OCI-LY7 (cell line): ENCODE data around the gene TBC1D1.

Experiments
- CTCF ChIP-seq: fragments of 200-600 bp; sonication (generic); conservative IDR thresholded peaks from 2 replicates; pipeline ENCODE4 v1.5.1; 2014; ENCODE audit warnings: mild to moderate bottlenecking, antibody characterized with exemption, low read length, moderate library complexity, mixed read lengths
- EZH2phosphoT487 ChIP-seq: fragments of 200-600 bp; sonication (generic); IDR thresholded peaks from 2 replicates; pipeline ENCODE4 v1.6.1; 2018; ENCODE audit warnings: low read depth, borderline replicate concordance, mild to moderate bottlenecking, mixed run types, antibody characterized with exemption, low read length, moderate library complexity, mixed read lengths

DNA sequence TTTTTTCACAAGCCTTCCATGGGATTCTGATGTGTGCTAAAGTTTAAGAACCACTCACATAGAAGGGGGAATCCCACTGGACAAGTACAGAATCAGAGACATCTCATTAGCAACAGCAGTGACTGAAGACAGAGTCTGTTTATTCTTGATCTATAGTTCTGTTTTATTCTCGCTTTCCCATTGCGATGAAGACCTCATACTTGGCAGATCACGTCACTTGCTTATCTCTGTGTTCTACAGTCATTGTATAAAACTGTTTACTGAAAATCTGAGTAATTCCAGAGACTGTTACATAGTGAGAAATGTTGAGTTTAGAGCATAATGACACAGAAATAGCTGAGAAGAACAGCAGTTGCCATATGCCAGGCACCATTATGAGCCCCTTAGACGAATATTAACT lies 254.9 kb downstream of the TBC1D1 start:
- TF ChIP-seq CTCF, result no peak
- no peak for TF ChIP-seq EZH2phosphoT487
